Loucy (cell line): ENCODE results near the gene PCYT1A.

ENCODE experiments used
- H2AFZ ChIP-seq: fragments of 200-600 bp; sonication (generic); 2 replicates; pipeline ENCODE4 v1.6.0; 2016; ENCODE audit warnings: antibody characterized with exemption, mild to moderate bottlenecking, low read length, moderate library complexity
- H3F3A ChIP-seq: fragments of 200-600 bp; 2 replicates; pipeline ENCODE4 v1.6.0; 2016; ENCODE audit warnings: antibody characterized with exemption, low read depth, mild to moderate bottlenecking
- H3K27me3 ChIP-seq: fragments of 200-600 bp; sonication (generic); 2 replicates; pipeline ENCODE4 v1.6.1; 2014; ENCODE audit warnings: low read length, mild to moderate bottlenecking; ENCODE audit not compliant: insufficient read depth, poor library complexity, severe bottlenecking
- H3K36me3 ChIP-seq: fragments of 200-600 bp; sonication (generic); 2 replicates; pipeline ENCODE4 v1.6.1; 2016; ENCODE audit warnings: low read length; ENCODE audit not compliant: insufficient read depth
- H3K4me1 ChIP-seq: fragments of 200-600 bp; sonication (generic); 2 replicates; pipeline ENCODE4 v1.5.1; 2014; ENCODE audit warnings: low read length, mild to moderate bottlenecking; ENCODE audit not compliant: insufficient read depth, poor library complexity, severe bottlenecking
- H3K4me2 ChIP-seq: fragments of 200-600 bp; sonication (generic); 2 replicates; pipeline ENCODE4 v1.6.0; 2014; ENCODE audit warnings: antibody characterized with exemption, low read length, low read depth, mild to moderate bottlenecking; ENCODE audit not compliant: poor library complexity, severe bottlenecking
- H3K4me3 ChIP-seq: fragments of 200-600 bp; sonication (generic); 2 replicates; pipeline ENCODE4 v1.5.1; 2014; ENCODE audit warnings: low read length, mild to moderate bottlenecking, mixed read lengths; ENCODE audit not compliant: poor library complexity, severe bottlenecking
- H3K79me2 ChIP-seq: fragments of 200-600 bp; sonication (generic); 2 replicates; pipeline ENCODE4 v1.6.1; 2014; ENCODE audit warnings: low read length; ENCODE audit not compliant: insufficient read depth
- H3K9ac ChIP-seq: fragments of 200-600 bp; sonication (generic); 2 replicates; pipeline ENCODE4 v1.6.0; 2014; ENCODE audit warnings: mild to moderate bottlenecking, low read depth, low read length, moderate library complexity; ENCODE audit not compliant: poor library complexity, severe bottlenecking
- H3K9me2 ChIP-seq: fragments of 200-600 bp; sonication (generic); replicated peaks from 2 replicates; pipeline ENCODE4 v1.6.1; 2016; ENCODE audit warnings: low read depth, low read length, mixed read lengths
- H3K9me3 ChIP-seq: fragments of 200-600 bp; sonication (generic); 2 replicates; pipeline ENCODE4 v1.6.1; 2014; ENCODE audit warnings: mild to moderate bottlenecking, antibody characterized with exemption, low read length, low read depth; ENCODE audit not compliant: insufficient read depth
- H4K20me1 ChIP-seq: fragments of 200-600 bp; sonication (generic); 2 replicates; pipeline ENCODE4 v1.6.0; 2014; ENCODE audit warnings: antibody characterized with exemption, low read length, mild to moderate bottlenecking; ENCODE audit not compliant: insufficient read depth, poor library complexity, severe bottlenecking
- EZH2phosphoT487 ChIP-seq: fragments of 200-600 bp; IDR thresholded peaks from 2 replicates; pipeline ENCODE4 v1.6.1; 2018; ENCODE audit warnings: antibody characterized with exemption, mild to moderate bottlenecking, moderate library complexity, borderline replicate concordance
- TF ChIP-seq, protein P1 (sequence below): fragments of 200-600 bp; sonication (generic); conservative IDR thresholded peaks from 2 replicates; pipeline ENCODE4 v1.5.1; 2014; ENCODE audit warnings: mild to moderate bottlenecking, antibody characterized with exemption, low read length

Gene PCYT1A

DNA sequence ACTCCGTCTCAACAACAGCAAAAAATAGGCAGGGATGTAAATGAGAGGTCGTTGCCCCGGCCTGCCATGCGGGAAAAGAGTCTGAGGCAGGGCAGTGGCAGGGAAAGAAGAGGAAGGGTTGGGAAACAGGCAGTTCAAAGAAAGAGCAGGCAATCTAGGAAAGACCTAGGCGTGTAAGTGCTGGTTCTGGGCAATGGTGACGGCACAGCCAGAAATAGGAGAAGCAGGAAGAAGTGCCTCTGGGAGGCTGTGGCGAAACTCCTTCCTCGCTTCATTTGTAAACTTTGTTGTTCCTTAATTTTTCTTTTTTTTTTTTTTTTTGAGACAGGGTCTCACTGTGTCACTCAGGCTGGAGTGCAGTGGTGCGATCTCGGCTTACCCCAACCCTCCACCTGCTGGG lies 66.9 kb downstream of the PCYT1A start:
- Histone ChIP-seq H3K4me3 (no peak overlapping the region), H4K20me1 (no peaks in the 10 kb centered on the region), H3K4me1 (peaks cover 29% of the 10 kb centered on the region), H3K9ac (no peak overlapping the region), H3K9me2 (no peaks in the 10 kb centered on the region), H3K79me2 (no peaks in the 10 kb centered on the region), H3F3A (no peaks in the 10 kb centered on the region), H3K4me2 (no peak overlapping the region), H3K36me3 (no peaks in the 10 kb centered on the region), H3K27me3 (no peaks in the 10 kb centered on the region), H3K9me3 (no peaks in the 10 kb centered on the region), H2AFZ (no peak overlapping the region)
- TF ChIP-seq, protein P1, sequence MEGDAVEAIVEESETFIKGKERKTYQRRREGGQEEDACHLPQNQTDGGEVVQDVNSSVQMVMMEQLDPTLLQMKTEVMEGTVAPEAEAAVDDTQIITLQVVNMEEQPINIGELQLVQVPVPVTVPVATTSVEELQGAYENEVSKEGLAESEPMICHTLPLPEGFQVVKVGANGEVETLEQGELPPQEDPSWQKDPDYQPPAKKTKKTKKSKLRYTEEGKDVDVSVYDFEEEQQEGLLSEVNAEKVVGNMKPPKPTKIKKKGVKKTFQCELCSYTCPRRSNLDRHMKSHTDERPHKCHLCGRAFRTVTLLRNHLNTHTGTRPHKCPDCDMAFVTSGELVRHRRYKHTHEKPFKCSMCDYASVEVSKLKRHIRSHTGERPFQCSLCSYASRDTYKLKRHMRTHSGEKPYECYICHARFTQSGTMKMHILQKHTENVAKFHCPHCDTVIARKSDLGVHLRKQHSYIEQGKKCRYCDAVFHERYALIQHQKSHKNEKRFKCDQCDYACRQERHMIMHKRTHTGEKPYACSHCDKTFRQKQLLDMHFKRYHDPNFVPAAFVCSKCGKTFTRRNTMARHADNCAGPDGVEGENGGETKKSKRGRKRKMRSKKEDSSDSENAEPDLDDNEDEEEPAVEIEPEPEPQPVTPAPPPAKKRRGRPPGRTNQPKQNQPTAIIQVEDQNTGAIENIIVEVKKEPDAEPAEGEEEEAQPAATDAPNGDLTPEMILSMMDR, result no peak
- TF ChIP-seq EZH2phosphoT487, result no peak

DNA sequence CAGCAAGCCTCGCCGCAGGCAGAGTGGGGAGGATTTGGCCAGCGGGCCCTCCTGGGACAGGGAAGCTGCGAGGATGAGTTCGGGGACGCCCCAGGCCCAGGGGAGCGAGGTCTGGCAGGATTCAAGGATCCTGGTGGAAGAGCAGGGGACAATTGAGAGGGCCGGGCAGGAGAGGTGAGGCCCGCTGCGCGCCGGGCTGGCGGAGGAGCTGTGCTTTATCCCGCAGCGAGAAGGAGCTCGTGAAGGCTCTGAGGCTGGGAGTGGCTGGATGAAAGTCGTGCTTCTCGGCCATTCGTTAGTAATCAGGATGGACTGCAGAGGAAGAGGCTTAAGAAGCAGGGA lies 67.6 kb downstream of the PCYT1A start:
- Histone ChIP-seq H3K4me1 (peaks cover 29% of the 10 kb centered on the region), H3K9me2 (no peaks in the 10 kb centered on the region), H3K4me2 (peak overlapping the region; percentile 77), H3K9ac (peak overlapping the region; percentile 59), H3K79me2 (no peaks in the 10 kb centered on the region), H3K4me3 (peak overlapping the region; percentile 66), H3K27me3 (no peaks in the 10 kb centered on the region), H2AFZ (peak overlapping the region; percentile 65; the same call in 1 of the 2 replicates), H4K20me1 (no peaks in the 10 kb centered on the region), H3K36me3 (no peaks in the 10 kb centered on the region), H3F3A (no peaks in the 10 kb centered on the region), H3K9me3 (no peaks in the 10 kb centered on the region)
- TF ChIP-seq, protein P1, result no peak
- no peak for TF ChIP-seq EZH2phosphoT487

GRCh38 chr3:196219194-196219969 lies 68.1 kb downstream of the PCYT1A start:
- Histone ChIP-seq H3K4me3 (peak overlapping the region; percentile 66), H3K9me2 (no peaks in the 10 kb centered on the region), H3K9ac (peak overlapping the region; percentile 59), H3K9me3 (no peaks in the 10 kb centered on the region), H3F3A (no peaks in the 10 kb centered on the region), H3K79me2 (no peaks in the 10 kb centered on the region), H3K36me3 (no peaks in the 10 kb centered on the region), H2AFZ (peak overlapping the region; percentile 65; the same call in 1 of the 2 replicates), H4K20me1 (no peaks in the 10 kb centered on the region), H3K4me1 (peaks cover 29% of the 10 kb centered on the region), H3K4me2 (peak overlapping the region; percentile 77), H3K27me3 (no peaks in the 10 kb centered on the region)
- TF ChIP-seq, protein P1, result no peak
- TF ChIP-seq EZH2phosphoT487, result no peak
